PC-9 (cell line): ENCODE measurements around the gene PUS10. TPM values are rescaled to one million over a fixed set of nuclear protein-coding genes. Genes with fewer than 3 reads are reported as not detected.
"Not testable (repeated sequence)": the region's sequence is repeated elsewhere in the genome, so short reads cannot be mapped to it uniquely, and the experiment has no call there.

Experiments used
- BruUV-seq: library from RNA; stranded (reverse); fragments of 400-500 nt; replicated peaks from 2 replicates; lab custom pipeline; 2021; lab: Mats Ljungman, UMichigan
- CTCF ChIA-PET: fragments of 300-600 bp; sonication (Branson Sonifier 250); formaldehyde crosslinking; loops from one replicate; lab custom pipeline; 2022; ENCODE audit warnings: antibody characterized with exemption; lab: Charles Lee
- POLR2A ChIA-PET: fragments of 300-600 bp; sonication (Branson Sonifier 250); formaldehyde crosslinking; loops from one replicate; lab custom pipeline; 2022; ENCODE audit warnings: antibody characterized with exemption; ENCODE audit not compliant: unreplicated experiment; lab: Charles Lee
- DNase-seq, 2 experiments: peaks; one replicate each; pipeline versions ENCODE4 v3.0.0 to v3.0.0-alpha.2; 2015 to 2022; ENCODE audit warnings: mixed read lengths in 1 of 2
- H2AFZ ChIP-seq: fragments of 200-600 bp; sonication (generic); 2 replicates; pipeline ENCODE4 v1.8.1; 2017; ENCODE audit warnings: antibody characterized with exemption
- H3F3A ChIP-seq: fragments of 200-600 bp; sonication (generic); 2 replicates; pipeline ENCODE4 v1.8.1; 2017; ENCODE audit warnings: antibody characterized with exemption, mild to moderate bottlenecking, low read depth; ENCODE audit not compliant: insufficient read depth
- H3K27ac ChIP-seq: fragments of 200-600 bp; sonication (generic); 2 replicates; pipeline ENCODE4 v1.6.1; 2016; ENCODE audit warnings: mixed run types
- H3K27me3 ChIP-seq: fragments of 200-600 bp; sonication (generic); 2 replicates; pipeline ENCODE4 v1.6.1; 2016; ENCODE audit warnings: low read depth, mixed run types; ENCODE audit not compliant: insufficient read depth
- H3K36me3 ChIP-seq: fragments of 200-600 bp; sonication (generic); 2 replicates; pipeline ENCODE4 v1.6.1; 2016; ENCODE audit warnings: low read depth, mixed run types
- H3K4me1 ChIP-seq: fragments of 200-600 bp; sonication (generic); replicated peaks from 2 replicates; pipeline ENCODE4 v1.6.1; 2016; ENCODE audit warnings: mixed run types; ENCODE audit not compliant: insufficient read depth
- H3K4me2 ChIP-seq: fragments of 200-600 bp; sonication (generic); 2 replicates; pipeline ENCODE4 v1.6.1; 2017; ENCODE audit warnings: mixed run types
- H3K4me3 ChIP-seq: fragments of 200-600 bp; sonication (generic); 2 replicates; pipeline ENCODE4 v1.6.1; 2016; ENCODE audit warnings: mixed run types
- H3K79me2 ChIP-seq: fragments of 200-600 bp; sonication (generic); 2 replicates; pipeline ENCODE4 v1.6.1; 2017; ENCODE audit warnings: low read depth, mixed run types
- H3K9me2 ChIP-seq: fragments of 200-600 bp; sonication (generic); 2 replicates; pipeline ENCODE4 v1.8.1; 2017; ENCODE audit warnings: mild to moderate bottlenecking; ENCODE audit not compliant: insufficient read depth
- H3K9me3 ChIP-seq: fragments of 200-600 bp; sonication (generic); 2 replicates; pipeline ENCODE4 v1.8.1; 2016; ENCODE audit warnings: low read depth; ENCODE audit not compliant: insufficient read depth
- H4K20me1 ChIP-seq: fragments of 200-600 bp; sonication (generic); 2 replicates; pipeline ENCODE4 v1.8.1; 2017; ENCODE audit not compliant: insufficient read depth
- CTCF ChIP-seq: fragments of 200-600 bp; sonication (generic); conservative IDR thresholded peaks from 2 replicates; pipeline ENCODE4 v1.6.1; 2017; ENCODE audit warnings: mixed run types, antibody characterized with exemption, mild to moderate bottlenecking, moderate library complexity
- EZH2 ChIP-seq: fragments of 200-600 bp; sonication (generic); IDR thresholded peaks from 2 replicates; pipeline ENCODE4 v1.8.0; 2017; ENCODE audit warnings: antibody characterized with exemption, low read depth
- intact Hi-C: fragments of 100-400 bp; cut with micrococcal nuclease; formaldehyde crosslinking; loops from one replicate; pipeline ENCODE4 v1.10.0; 2022; ENCODE audit not compliant: unreplicated experiment
- total RNA-seq: library from RNA; stranded (reverse); gene quantifications from 2 replicates; pipeline ENCODE4 v1.2.3, GENCODE V29; 2021

Gene PUS10
- total RNA-seq, 1 experiment from 2014 or later, result 5.1 TPM

DNA sequence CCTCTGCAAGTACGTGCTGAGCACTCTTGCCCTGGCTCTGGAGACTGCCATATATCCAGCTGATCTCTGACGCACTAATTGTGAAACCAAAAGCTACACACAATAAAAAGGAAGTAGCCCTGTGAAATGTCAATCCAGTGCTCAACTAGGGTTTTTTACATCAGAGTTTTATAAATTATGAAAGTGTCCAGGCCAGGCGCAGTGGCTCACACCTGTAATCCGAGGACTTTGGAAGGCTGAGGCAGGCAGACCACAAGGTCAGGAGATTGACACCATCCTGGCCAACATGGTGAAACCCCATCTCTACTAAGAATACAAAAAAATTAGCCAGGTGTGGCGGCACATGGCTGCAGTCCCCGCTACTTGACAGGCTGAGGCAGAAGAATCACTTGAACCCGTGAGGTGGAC lies 25.1 kb downstream of the PUS10 start:
- H3K9me2 ChIP-seq, result no peaks in the 10 kb centered on the region
- H3F3A ChIP-seq, result no peaks in the 10 kb centered on the region
- ChIA-PET CTCF (no interaction called here), POLR2A (interaction anchor here (0.7 kb wide), 1 partner anchor 108 kb away, joined by 4 read pairs; no protein-coding TSS in a partner anchor)
- BruUV-seq, result no TSS peak
- H3K4me3 ChIP-seq, result 0 out of 2 replicates have a peak overlapping the region, but pooled peaks have one; percentile 2
- no peaks in the 10 kb centered on the region for H3K79me2 ChIP-seq
- H3K27ac ChIP-seq, result no peak overlapping the region
- no peak for TF ChIP-seq CTCF
- no peak for TF ChIP-seq EZH2
- H3K4me1 ChIP-seq, result peaks cover 11% of the 10 kb centered on the region
- H4K20me1 ChIP-seq, result no peaks in the 10 kb centered on the region
- no peak overlapping the region for H2AFZ ChIP-seq
- H3K4me2 ChIP-seq, result no peak overlapping the region
- H3K36me3 ChIP-seq, result 0 out of 2 replicates have a peak, but pooled peaks cover 11% of the 10 kb centered on the region
- intact Hi-C loops, result no loop called here
- peaks cover 11% of the 10 kb centered on the region for H3K9me3 ChIP-seq
- H3K27me3 ChIP-seq, result no peaks in the 10 kb centered on the region
- DNase-seq, result no peak

DNA sequence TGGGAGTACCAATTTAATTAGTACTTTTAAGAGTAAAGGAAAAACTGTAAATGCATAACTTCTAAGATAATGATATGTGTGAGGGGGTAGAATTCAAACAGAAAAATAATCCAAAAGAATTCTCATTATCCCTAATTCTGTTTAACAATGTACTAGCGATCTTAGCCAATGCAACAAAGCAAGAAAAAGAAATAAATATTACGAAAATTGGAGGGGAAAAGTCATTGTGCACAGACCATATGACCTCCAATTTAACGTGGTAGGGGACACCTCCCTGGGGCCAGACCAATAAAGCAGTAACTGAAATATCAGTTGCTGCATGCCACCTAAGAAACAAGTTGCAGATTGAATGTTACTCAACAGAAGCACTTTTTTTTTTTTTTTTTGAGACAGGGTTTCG lies 26.4 kb downstream of the PUS10 start:
- ChIA-PET POLR2A (no interaction called here), CTCF (no interaction called here)
- no TSS peak for BruUV-seq

GRCh38 chr2:60989259-60989658 lies 28.8 kb downstream of the PUS10 start:
- TF ChIP-seq EZH2, result no peak
- TF ChIP-seq CTCF, result no peak
- POLR2A ChIA-PET, result interaction anchor here (0.6 kb wide), 1 partner anchor 30 kb away, joined by 5 read pairs; no protein-coding TSS in a partner anchor
- Histone ChIP-seq H3K4me3 (no peak overlapping the region), H3K9me2 (no peaks in the 10 kb centered on the region), H3K9me3 (peaks cover 11% of the 10 kb centered on the region), H3K4me2 (peak overlapping the region; percentile 37), H3K36me3 (0 out of 2 replicates have a peak, but pooled peaks cover 11% of the 10 kb centered on the region), H3K27ac (0 out of 2 replicates have a peak overlapping the region, but pooled peaks have one; percentile 9), H3K79me2 (no peaks in the 10 kb centered on the region), H3K27me3 (no peaks in the 10 kb centered on the region), H2AFZ (peak overlapping the region; percentile 5; the same call in 1 of the 2 replicates), H4K20me1 (no peaks in the 10 kb centered on the region), H3K4me1 (peaks cover 11% of the 10 kb centered on the region), H3F3A (no peaks in the 10 kb centered on the region)
- CTCF ChIA-PET, result no interaction called here
- BruUV-seq, result no TSS peak
- intact Hi-C loops, result no loop called here
- peak in 1 of 2 experiments; percentile 43 for DNase-seq

More for the DNA sequence above, 26.4 kb downstream of the PUS10 start:
- no peak for DNase-seq
- TF ChIP-seq CTCF (no peak), EZH2 (no peak)
- Histone ChIP-seq H3K9me2 (no peaks in the 10 kb centered on the region), H3K27me3 (no peaks in the 10 kb centered on the region), H3K36me3 (0 out of 2 replicates have a peak, but pooled peaks cover 11% of the 10 kb centered on the region), H3K4me1 (peaks cover 11% of the 10 kb centered on the region), H3K9me3 (peaks cover 11% of the 10 kb centered on the region), H3K79me2 (no peaks in the 10 kb centered on the region), H4K20me1 (no peaks in the 10 kb centered on the region), H2AFZ (no peak overlapping the region), H3K4me2 (no peak overlapping the region), H3K27ac (no peak overlapping the region), H3F3A (no peaks in the 10 kb centered on the region), H3K4me3 (no peak overlapping the region)
- intact Hi-C loops, result no loop called here

DNA sequence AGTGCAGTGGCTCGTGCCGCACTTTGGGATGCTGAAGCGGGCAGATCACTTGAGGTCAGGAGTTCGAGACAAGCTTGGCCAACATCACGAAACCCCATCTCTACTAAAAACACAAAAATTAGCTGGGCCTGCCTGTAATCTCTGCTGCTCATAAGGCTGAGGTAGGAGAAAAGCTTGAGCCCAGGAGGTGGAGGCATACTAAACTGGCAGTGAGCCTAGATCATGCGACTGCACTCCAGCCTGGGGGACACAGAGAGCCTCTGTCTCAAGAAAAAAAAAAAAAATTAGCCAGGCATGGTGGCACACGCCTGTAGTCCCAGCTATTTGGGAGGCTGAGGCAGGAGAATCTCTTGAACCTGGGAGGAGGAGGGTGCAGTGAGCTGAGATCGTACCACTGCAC lies 30.4 kb downstream of the PUS10 start:
- H3K36me3 ChIP-seq, H2AFZ ChIP-seq, H3F3A ChIP-seq, H3K9me2 ChIP-seq, BruUV-seq, H3K27ac ChIP-seq, H3K79me2 ChIP-seq, H3K27me3 ChIP-seq, H3K4me3 ChIP-seq, intact Hi-C loops, CTCF ChIA-PET, H3K4me2 ChIP-seq, H4K20me1 ChIP-seq, DNase-seq: not testable (repeated sequence)
- Histone ChIP-seq H3K9me3 (peaks cover 11% of the 10 kb centered on the region), H3K4me1 (peaks cover 11% of the 10 kb centered on the region)
- POLR2A ChIA-PET, result interaction anchor here (0.7 kb wide), 2 partner anchors 78 to 269 kb away, joined by 3 to 15 read pairs; partner anchors contain the start of gene SANBR
